Adrenal gland (tissue), 5 donors: ENCODE measurements around the gene MRPS24.
"Not testable (repeated sequence)": the region's sequence is repeated elsewhere in the genome, so short reads cannot be mapped to it uniquely, and the experiment has no call there.

Experiments used
- CTCF ChIP-seq, 6 experiments: fragments of 450-650 bp in 4 of 6; fragments of 200-600 bp in 2 of 6; sonication (generic) in 1 of 6; IDR thresholded peaks; 1 replicate in 5 of 6; 2 replicates in 1 of 6; pipeline versions ENCODE4 v1.5.1 to v1.8.0; 2016 to 2021; ENCODE audit warnings: antibody characterized with exemption in 6 of 6, mild to moderate bottlenecking in 2 of 6, moderate library complexity in 1 of 6
- POLR2A ChIP-seq, 2 donors: fragments of 450-650 bp; IDR thresholded peaks; one replicate each; pipeline ENCODE4 v1.6.1; 2017; ENCODE audit warnings: antibody characterized with exemption in 2 of 2, mild to moderate bottlenecking in 2 of 2, moderate library complexity in 1 of 2
- donor health status: DM: no; HTN: no; CAD: no.

GRCh38 chr7:43823425-43823824 lies 45.9 kb downstream of the MRPS24 start:
- not testable (repeated sequence) for TF ChIP-seq POLR2A, CTCF (IDR thresholded peaks at IDR 0.05)
